GM06990 (cell line): ENCODE results near the gene CCM2.
A peak's percentile ranks its signal among the peaks of the same experiment; 100 is the strongest.

Experiments used
- DNase-seq: peaks from one replicate; pipeline ENCODE4 v3.0.0-alpha.2; 2011; ENCODE audit not compliant: insufficient read length; ENCODE audit errors: extremely low read depth
- H3K27me3 ChIP-seq: replicated peaks from 2 replicates; pipeline ENCODE4 v1.6.0; 2011; ENCODE audit warnings: low read length; ENCODE audit not compliant: control insufficient read depth, insufficient read depth
- H3K36me3 ChIP-seq: 2 replicates; pipeline ENCODE4 v1.5.1; 2011; ENCODE audit warnings: low read length; ENCODE audit not compliant: control insufficient read depth, insufficient read depth
- H3K4me3 ChIP-seq: replicated peaks from 2 replicates; pipeline ENCODE4 v1.5.1; 2011; ENCODE audit warnings: low read depth, mild to moderate bottlenecking, control low read depth, low read length
- CTCF ChIP-seq: IDR thresholded peaks from 2 replicates; pipeline ENCODE4 v1.5.1; 2011; ENCODE audit warnings: low read length, control low read depth, mild to moderate bottlenecking, inconsistent platforms; ENCODE audit not compliant: insufficient read depth, poor library complexity, severe bottlenecking

CCM2 gene

DNA sequence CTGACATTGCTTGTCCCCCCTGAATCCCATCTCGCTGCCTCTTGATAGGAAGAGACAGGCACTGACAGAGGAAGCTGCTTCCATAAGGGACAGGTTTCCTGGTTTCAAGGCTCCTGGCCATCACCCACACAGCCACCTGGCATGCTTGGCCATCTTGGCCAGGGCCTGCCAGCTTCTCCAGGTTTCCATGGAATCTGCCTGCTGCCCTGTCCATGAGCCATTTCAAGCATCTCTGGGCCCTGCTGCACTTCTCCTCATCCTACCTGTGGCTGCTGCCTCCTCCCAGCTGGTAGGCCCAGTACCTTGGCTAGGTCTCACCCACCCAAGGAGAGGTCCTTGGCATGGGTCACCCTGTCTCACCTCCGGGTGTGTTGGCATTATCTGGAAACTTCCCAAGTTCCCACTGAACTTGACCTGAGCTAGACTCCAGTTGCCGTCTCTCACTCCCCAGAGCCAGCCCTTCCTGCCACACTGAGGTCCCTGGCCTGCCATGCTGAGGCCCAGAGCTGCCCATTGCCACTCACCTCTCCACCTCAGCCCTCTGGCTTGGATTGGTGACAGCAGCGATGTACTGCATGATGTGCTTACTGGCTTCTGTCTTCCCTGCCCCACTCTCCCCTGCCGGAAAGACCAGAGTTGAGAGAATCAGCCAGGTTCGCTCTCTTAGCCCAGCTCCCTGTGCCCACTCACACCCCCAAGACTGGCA lies 23.8 kb upstream of the CCM2 start:
- no peak for DNase-seq
- TF ChIP-seq CTCF, result no peak
- H3K4me3 ChIP-seq, result peak overlapping the region; percentile 98
- no peaks in the 10 kb centered on the region for H3K27me3 ChIP-seq
- H3K36me3 ChIP-seq, result peaks cover 60% of the 10 kb centered on the region

DNA sequence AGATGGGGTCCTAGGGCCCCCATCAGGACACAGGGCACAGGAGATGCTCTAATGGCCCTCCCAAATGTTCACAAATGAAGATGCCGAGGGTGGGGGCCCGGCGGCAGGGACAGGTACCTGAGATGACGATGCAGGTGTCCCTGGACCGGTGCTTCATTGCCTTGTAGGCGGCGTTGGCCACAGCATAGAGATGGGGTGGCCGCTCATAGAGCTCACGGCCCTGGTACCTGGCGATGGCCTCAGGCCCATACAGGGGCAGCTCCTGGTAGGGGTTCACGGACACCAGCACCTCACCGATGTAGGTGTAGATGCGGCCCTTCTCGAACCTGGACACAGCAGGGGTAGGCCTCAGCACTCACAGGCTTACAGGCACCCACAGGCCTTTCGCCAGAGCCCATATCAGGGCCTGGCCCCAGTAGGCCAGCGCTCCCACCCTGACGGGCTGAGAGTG lies 23.2 kb upstream of the CCM2 start:
- no peaks in the 10 kb centered on the region for H3K27me3 ChIP-seq
- H3K36me3 ChIP-seq, result peaks cover 55% of the 10 kb centered on the region
- DNase-seq, result no peak
- no peak for TF ChIP-seq CTCF
- H3K4me3 ChIP-seq, result peak overlapping the region; percentile 98

GRCh38 chr7:44977304-44977958 lies 22.6 kb upstream of the CCM2 start:
- TF ChIP-seq CTCF, result no peak
- Histone ChIP-seq H3K4me3 (peak overlapping the region; percentile 98), H3K36me3 (peaks cover 48% of the 10 kb centered on the region), H3K27me3 (no peaks in the 10 kb centered on the region)
- DNase-seq, result peak; percentile 66

GRCh38 chr7:44977959-44978335 lies 22.1 kb upstream of the CCM2 start:
- Histone ChIP-seq H3K36me3 (peaks cover 48% of the 10 kb centered on the region), H3K4me3 (peak overlapping the region; percentile 98), H3K27me3 (no peaks in the 10 kb centered on the region)
- no peak for TF ChIP-seq CTCF
- DNase-seq, result no peak

GRCh38 chr7:44978511-44979366 lies 21.3 kb upstream of the CCM2 start, which contains the start of gene MYO1G:
MYO1G (minus strand) TSS chr7:44979015; CDS start chr7:44978961, 54 bp downstream.
- H3K4me3 ChIP-seq, result peak within 1 kb of the TSS; percentile 98
- TF ChIP-seq CTCF, result no peak
- H3K36me3 ChIP-seq, result peaks cover 49% of the 10 kb centered on the region
- no peaks in the 10 kb centered on the region for H3K27me3 ChIP-seq
- peak; percentile 90 for DNase-seq
